ENCODE measurements around the gene MTMR1.

The MTMR1 gene

DNA sequence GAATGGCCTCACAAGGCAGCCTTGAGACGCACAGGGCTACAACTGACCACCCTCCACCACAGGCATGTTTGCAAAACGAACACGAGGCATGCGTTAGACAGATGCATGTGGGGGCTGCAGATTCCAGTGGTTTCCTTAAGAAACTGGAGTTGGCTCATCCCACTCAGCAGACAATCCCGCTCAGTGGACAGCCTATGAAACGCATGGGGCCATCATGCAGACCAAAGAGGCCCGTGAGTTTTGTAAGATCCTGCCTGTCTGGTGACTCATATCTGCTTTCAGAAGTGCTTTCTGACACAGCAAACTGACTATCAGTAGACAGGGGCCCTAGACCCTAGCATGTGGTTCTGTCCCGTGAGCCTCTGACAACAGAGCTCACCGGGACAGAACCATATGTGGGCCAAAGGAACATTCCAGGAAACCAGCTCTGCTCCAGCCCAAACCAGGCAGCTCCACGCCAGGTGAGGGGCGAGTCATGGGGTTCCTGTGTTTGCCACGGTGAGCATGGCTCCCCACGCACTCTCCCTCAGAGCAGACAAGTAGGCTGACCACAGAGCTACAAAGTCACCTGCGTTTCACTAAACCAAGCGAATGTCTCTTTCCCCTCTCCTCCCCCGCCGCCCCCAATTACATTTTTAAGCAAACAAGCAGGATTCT, 74.4 kb downstream of the MTMR1 start:
- Histone ChIP-seq H3K27ac (no peak overlapping the region), H3K9ac (no peak overlapping the region), H2AFZ (no peak overlapping the region), H3K79me2 (no peaks in the 10 kb centered on the region), H3K4me3 (ENCODE audit: low read depth, low read length) (no peak overlapping the region), H3K4me2 (ENCODE audit: low read length) (no peak overlapping the region), H3K27me3 (ENCODE audit: control insufficient read depth, insufficient read depth, low read length) (no peaks in the 10 kb centered on the region), H3K9me3 (ENCODE audit: control insufficient read depth, low read length) (no peaks in the 10 kb centered on the region), H3K36me3 (ENCODE audit: control insufficient read depth, insufficient read depth, low read length) (no peaks in the 10 kb centered on the region), H3K4me1 (no peaks in the 10 kb centered on the region)
- TF ChIP-seq, protein P1, sequence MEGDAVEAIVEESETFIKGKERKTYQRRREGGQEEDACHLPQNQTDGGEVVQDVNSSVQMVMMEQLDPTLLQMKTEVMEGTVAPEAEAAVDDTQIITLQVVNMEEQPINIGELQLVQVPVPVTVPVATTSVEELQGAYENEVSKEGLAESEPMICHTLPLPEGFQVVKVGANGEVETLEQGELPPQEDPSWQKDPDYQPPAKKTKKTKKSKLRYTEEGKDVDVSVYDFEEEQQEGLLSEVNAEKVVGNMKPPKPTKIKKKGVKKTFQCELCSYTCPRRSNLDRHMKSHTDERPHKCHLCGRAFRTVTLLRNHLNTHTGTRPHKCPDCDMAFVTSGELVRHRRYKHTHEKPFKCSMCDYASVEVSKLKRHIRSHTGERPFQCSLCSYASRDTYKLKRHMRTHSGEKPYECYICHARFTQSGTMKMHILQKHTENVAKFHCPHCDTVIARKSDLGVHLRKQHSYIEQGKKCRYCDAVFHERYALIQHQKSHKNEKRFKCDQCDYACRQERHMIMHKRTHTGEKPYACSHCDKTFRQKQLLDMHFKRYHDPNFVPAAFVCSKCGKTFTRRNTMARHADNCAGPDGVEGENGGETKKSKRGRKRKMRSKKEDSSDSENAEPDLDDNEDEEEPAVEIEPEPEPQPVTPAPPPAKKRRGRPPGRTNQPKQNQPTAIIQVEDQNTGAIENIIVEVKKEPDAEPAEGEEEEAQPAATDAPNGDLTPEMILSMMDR (IDR thresholded peaks at IDR 0.05): no peak

- H3K4me2 ChIP-seq (ENCODE audit: low read length): no peak overlapping the region
- H3K9me3 ChIP-seq (ENCODE audit: control insufficient read depth, low read length): no peaks in the 10 kb centered on the region
- no peaks in the 10 kb centered on the region for H3K36me3 ChIP-seq (ENCODE audit: control insufficient read depth, insufficient read depth, low read length)
- no peaks in the 10 kb centered on the region for H3K27me3 ChIP-seq (ENCODE audit: control insufficient read depth, insufficient read depth, low read length)
- H3K4me3 ChIP-seq (ENCODE audit: low read depth, low read length): no peak overlapping the region
- no peaks in the 10 kb centered on the region for H3K79me2 ChIP-seq
- no peak overlapping the region for H3K27ac ChIP-seq
- H2AFZ ChIP-seq: no peak overlapping the region
- TF ChIP-seq, protein P1 (IDR thresholded peaks at IDR 0.05): no peak
- H3K4me1 ChIP-seq: no peaks in the 10 kb centered on the region
- no peak overlapping the region for H3K9ac ChIP-seq
These were observed 74.9 kb downstream of the MTMR1 start for GRCh38 chrX:150768132-150768485.

- H3K36me3 ChIP-seq (ENCODE audit: control insufficient read depth, insufficient read depth, low read length): no peaks in the 10 kb centered on the region
- no peaks in the 10 kb centered on the region for H3K4me1 ChIP-seq
- no peaks in the 10 kb centered on the region for H3K27me3 ChIP-seq (ENCODE audit: control insufficient read depth, insufficient read depth, low read length)
- H3K9me3 ChIP-seq (ENCODE audit: control insufficient read depth, low read length): no peaks in the 10 kb centered on the region
- TF ChIP-seq, protein P1 (IDR thresholded peaks at IDR 0.05): no peak
- no peak overlapping the region for H3K27ac ChIP-seq
- H3K79me2 ChIP-seq: no peaks in the 10 kb centered on the region
- no peak overlapping the region for H3K9ac ChIP-seq
- no peak overlapping the region for H3K4me3 ChIP-seq (ENCODE audit: low read depth, low read length)
- H3K4me2 ChIP-seq (ENCODE audit: low read length): no peak overlapping the region
- H2AFZ ChIP-seq: no peak overlapping the region
These were observed 75.5 kb downstream of the MTMR1 start for GRCh38 chrX:150768580-150769190.

GRCh38 chrX:150769408-150769807, 76.2 kb downstream of the MTMR1 start:
- Histone ChIP-seq H3K27me3 (ENCODE audit: control insufficient read depth, insufficient read depth, low read length) (no peaks in the 10 kb centered on the region), H3K9ac (no peak overlapping the region), H3K9me3 (ENCODE audit: control insufficient read depth, low read length) (no peaks in the 10 kb centered on the region), H3K36me3 (ENCODE audit: control insufficient read depth, insufficient read depth, low read length) (no peaks in the 10 kb centered on the region), H2AFZ (no peak overlapping the region), H3K4me1 (no peaks in the 10 kb centered on the region), H3K27ac (no peak overlapping the region), H3K4me3 (ENCODE audit: low read depth, low read length) (no peak overlapping the region), H3K4me2 (ENCODE audit: low read length) (no peak overlapping the region), H3K79me2 (no peaks in the 10 kb centered on the region)
- TF ChIP-seq, protein P1 (IDR thresholded peaks at IDR 0.05): no peak

DNA sequence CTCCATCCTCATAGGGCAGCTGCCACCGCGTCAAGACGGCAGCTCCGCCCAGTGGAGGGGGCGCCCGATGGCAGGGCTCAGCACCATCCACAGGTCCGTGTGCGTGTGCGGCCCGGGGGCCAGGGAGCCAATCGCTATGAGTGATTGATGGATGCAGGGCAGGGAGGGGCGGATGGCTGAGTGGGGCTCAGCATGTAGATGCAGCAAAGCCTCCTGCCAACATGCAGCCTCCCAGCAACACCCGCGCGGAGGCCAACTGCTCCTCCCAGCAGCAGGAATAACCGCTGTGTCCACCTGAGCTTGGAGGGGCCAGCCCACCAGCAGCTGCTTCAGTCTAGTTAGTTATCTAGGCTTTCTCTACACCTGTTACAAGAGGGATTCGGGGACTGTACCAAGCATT, 77.4 kb downstream of the MTMR1 start:
- Histone ChIP-seq H3K4me3 (ENCODE audit: low read depth, low read length) (no peak overlapping the region), H3K36me3 (ENCODE audit: control insufficient read depth, insufficient read depth, low read length) (no peaks in the 10 kb centered on the region), H3K4me1 (no peaks in the 10 kb centered on the region), H3K9me3 (ENCODE audit: control insufficient read depth, low read length) (no peaks in the 10 kb centered on the region), H3K79me2 (no peaks in the 10 kb centered on the region), H3K9ac (no peak overlapping the region), H3K27ac (no peak overlapping the region), H3K27me3 (ENCODE audit: control insufficient read depth, insufficient read depth, low read length) (no peaks in the 10 kb centered on the region), H2AFZ (no peak overlapping the region), H3K4me2 (ENCODE audit: low read length) (no peak overlapping the region)
- TF ChIP-seq, protein P1 (IDR thresholded peaks at IDR 0.05): no peak
